HPDE6-E6E7 (cell line): ENCODE results near the gene ORC1.

Source experiments
- DNase-seq: peaks from one replicate; pipeline ENCODE4 v3.0.0; 2011; ENCODE audit warnings: missing footprints; ENCODE audit errors: extremely low spot score

Gene ORC1

DNA sequence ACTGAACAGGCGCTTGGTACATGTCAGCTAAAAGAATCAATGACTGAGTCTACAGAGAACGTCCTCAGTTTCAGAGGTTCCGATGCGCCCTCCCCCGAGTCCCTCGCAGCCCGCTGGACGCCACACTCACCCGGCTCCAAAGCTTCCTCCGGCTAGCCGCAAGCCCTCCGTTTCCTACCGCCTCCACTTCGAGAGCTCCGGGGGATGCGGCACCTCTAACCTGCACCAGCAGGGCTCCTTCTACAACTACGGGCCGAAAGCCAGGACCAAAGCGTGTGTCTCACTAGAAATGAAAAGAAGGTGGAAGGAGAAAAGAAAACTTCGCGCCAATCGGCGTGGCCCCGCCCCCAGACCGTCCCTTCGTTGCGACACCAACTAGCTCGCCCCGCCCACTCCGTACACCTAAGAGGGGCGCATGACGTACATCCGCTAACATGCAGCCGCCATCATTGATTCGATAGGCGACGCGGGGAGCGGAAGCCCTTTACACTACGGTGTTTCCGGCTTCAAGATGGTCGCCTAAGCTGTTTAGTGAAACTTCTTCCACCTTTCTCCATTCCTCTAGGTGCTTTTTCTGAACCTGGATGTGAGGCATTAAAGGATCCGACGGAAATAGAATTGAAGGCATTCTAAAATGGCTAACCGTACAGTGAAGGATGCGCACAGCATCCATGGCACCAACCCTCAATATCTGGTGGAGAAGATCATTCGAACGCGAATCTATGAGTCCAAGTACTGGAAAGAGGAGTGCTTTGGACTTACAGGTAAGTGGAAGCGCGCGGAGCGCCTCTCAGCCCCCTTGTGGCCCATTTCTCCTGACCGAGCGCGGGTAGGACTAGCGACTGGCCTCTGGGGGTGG is at the start of gene ORC1, which contains the start of gene PRPF38A:
Gene ORC1, minus strand, starts transcription at position 308 of the 859 bp plus-strand sequence. CDS start 2,200 bp downstream, outside the sequence.
Gene PRPF38A, plus strand, starts transcription at position 487 of the 859 bp plus-strand sequence. Its CDS starts 148 bp downstream, at position 635.
- DNase-seq, result peak; percentile 88

GRCh38 chr1:52444463-52444862 is 40.2 kb upstream of the ORC1 start:
- no peak for DNase-seq

DNA sequence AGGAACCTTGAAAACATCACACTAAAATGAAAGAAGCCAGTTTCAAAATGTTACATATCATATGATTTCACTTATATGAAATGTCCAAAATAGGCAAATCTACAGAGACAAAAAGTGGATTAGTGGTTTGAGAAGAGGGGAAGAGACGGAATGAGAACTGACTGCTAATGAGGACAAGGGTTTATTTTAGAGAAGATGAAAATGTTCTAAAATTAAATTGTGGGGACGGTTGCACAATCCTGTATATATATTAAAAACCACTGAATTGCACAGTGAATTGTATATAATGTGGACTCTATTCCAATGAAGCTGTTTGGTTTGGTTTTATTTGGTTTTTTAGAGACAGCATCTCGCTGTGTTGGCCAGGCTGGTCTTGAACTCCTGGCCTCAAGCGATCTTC is 35.8 kb upstream of the ORC1 start:
- DNase-seq, result no peak

- DNase-seq, result no peak
These were observed 32.6 kb upstream of the ORC1 start for GRCh38 chr1:52436817-52437216.

DNA sequence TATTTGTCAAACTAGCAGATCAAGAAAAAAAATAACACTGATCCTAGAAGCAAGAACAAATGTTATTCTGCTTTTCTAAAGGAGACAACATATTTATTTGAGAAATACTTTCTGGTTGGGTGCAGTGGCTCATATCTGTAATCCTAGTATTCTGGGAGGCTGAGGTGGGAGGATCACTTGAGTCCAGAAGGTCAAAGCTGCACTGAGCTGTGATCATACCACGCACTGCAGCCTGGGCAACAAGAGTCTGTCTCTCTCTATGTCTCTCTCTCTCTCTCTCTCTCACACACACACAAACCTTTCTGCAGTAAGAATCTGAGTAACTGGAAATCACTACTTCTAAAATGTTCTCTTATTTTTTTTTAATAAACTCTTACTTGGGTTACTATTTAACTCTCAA is 31.4 kb upstream of the ORC1 start:
- DNase-seq, result no peak

GRCh38 chr1:52435211-52435610 is 31.0 kb upstream of the ORC1 start:
- DNase-seq, result no peak

- no peak for DNase-seq
These were observed 28.6 kb upstream of the ORC1 start for GRCh38 chr1:52432807-52433206.

DNA sequence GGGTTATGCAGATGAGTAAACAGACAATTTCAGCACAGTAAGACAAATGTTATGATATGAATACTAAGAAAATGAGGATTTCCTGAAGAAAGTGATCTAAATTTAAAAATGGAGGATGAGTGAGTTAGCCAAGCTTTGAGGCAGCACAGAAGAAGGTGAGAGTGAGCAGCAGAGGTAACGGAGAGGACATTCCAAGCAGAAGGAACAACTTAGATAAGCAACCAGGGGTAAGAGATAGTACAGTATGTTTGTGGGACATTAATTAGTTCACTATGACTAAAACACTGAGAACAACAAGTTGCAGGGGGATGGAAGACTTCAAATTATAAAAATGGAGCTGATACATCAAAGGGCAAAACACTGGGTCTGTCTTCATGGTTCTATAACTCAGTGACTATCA is 22.9 kb upstream of the ORC1 start:
- DNase-seq, result no peak

DNA sequence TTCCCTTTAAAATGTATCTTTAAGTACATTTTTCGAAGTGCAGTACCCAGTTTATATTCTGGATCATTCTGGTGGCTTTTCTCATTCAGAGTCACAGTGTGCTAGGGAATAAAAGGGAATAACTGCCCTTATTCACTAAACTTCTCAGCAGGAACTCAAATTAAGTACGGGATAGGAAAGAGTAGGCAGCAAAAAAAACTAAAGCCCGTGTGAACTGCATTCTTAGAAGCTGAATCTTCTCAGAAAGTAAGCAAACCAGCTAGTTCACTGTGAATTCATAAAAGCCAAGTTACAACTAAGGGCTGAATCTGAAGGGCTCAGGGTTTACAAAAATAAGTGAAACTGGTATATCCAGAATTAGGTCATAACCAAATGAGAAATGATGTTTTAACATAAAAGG is 22.1 kb upstream of the ORC1 start:
- no peak for DNase-seq

DNA sequence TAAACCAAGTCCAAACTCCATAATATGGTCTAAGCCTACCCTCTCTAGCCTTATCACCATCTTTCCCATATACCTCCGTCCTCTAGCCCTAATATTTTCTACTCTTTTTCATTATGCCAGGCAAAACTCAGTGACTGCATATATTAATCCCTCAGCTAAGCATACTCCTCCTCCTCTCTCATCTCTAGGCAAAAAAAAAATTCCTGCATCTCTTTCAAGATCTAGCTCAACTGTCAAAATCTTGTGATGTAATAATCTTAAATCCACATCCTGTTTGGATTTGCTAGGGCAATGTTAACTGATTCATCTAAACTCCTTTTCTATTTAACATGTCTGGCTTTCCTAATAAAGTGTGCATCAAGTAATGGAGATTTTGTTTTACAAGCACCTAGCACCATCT is 20.6 kb upstream of the ORC1 start:
- no peak for DNase-seq

DNA sequence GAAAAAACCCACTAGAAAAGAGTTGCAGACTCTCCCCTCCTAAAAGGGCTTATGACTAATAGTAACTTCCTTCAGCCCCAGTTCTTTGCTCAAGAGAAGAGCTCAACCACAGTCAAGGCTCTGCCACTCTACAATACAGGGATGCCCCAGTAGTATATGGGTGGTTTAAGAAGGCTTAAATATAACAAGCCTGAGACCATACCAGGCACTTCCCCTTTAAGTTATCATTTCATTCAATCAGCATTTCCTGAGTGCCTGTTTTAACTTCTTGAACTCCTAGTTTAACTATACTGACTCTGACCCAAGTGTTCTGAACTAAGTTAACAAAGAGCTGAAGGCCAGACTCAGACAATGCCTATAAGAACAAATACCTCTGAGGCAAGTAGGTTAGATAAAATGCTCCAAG is 20.0 kb upstream of the ORC1 start:
- no peak for DNase-seq

DNA sequence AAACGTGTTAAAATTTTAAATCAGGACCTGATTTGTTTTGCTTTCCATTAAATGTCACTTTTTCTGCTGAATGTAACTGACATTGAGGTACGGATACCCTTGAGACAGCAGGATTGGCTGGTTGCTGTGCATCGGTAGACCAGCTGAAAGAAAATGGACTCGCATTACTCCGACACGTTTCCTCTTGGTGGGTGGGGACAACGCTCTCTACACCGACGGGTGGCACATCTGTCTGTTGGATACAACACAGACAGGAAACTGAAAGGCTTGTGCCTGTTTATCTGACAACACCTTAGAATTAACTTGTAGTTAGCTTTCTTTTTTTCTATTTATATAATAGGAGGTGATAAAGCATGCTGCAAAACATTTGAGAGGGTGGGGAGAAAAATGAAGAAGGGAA is 19.5 kb upstream of the ORC1 start:
- no peak for DNase-seq

DNA sequence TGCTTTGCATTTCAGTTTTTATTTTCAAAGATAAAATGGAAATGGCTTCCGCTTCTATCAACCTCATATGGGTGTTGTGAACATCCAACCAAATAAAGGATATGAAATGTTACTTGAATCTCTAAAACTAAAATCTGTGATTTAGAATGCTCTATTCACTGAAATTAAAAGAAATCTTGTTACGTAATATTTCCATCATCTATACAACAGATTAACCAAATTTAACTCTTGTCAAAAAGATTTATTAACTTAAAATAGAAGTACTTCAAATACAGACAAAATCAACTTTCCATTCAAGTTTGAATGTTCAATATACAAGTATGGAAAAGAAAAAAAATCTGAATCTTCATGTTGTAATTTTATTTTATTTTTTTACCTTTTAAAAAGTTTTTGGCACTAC is 18.8 kb upstream of the ORC1 start:
- DNase-seq, result no peak

GRCh38 chr1:52420713-52421112 is 16.5 kb upstream of the ORC1 start:
- DNase-seq, result no peak

GRCh38 chr1:52416811-52417210 is 12.6 kb upstream of the ORC1 start:
- DNase-seq, result no peak

- DNase-seq, result no peak
These were observed 10.7 kb upstream of the ORC1 start for GRCh38 chr1:52414942-52415341.

DNA sequence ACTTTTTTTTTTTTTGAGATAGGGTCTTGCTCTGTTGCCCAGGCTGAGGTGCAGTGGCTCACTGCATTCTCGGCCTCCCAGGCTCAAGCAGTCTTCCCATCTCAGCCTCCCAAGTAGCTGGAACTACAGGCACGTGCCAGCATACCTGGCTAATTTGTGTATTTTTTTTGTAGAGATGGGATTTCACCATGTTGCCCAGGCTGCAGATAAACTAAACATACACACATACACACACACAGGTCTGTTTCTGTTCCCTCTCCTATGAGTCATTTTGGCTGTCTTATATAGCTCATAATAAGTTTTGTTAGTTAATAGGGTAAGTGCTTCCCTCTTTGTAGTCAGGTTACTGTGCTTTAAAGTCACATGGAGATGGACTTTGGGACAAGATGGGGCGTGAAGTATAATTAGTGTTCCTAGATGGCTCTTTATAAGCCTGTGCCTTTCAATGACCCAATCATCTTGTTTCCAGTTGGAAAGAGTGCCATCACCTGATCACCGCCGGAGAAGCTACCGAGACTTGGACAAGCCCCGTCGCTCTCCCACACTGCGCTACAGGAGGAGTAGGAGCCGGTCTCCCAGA is 9.3 kb upstream of the ORC1 start:
- DNase-seq, result no peak

GRCh38 chr1:52404975-52405338 is 734 bp upstream of the ORC1 start:
- no peak for DNase-seq

GRCh38 chr1:52403566-52404115 is 582 bp downstream of the ORC1 start:
- DNase-seq, result peak; percentile 69

DNA sequence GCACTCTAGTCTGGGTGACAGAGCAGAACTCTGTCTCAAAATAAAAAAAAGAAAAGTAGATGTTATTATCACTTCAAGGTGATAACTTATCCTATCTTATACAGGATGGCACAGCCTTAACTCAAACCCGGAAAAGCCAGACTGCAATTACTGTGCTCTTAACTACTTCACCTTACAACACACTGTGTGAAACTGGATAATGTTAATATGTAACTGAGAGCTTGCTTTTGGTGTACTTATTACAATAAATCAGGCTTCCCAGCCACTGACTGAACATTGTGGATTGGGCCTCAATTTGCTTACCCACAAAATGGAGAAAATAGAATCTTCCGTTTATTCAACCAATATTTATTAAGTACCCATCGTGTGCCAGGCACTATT is 1.4 kb downstream of the ORC1 start:
- no peak for DNase-seq

- no peak for DNase-seq
These were observed 4.1 kb downstream of the ORC1 start for GRCh38 chr1:52400131-52400530.

DNA sequence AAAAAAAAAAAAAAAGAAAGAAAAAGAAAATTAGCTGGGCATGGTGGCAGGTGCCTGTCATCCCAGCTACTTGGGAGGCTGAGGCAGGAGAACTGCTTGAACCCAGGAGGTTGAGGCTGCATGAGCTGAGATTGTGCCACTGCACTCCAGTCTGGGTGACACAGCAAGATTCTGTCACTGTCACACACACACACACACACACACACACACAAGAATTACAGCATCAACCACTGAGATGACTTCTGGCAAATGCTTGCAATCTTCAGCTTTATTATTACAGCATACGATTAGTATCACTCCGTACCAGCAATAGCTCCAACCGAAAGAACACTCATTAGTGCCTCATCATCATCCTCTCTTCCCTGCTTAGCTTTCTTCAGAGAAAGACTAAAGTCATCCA is 4.6 kb downstream of the ORC1 start:
- DNase-seq, result no peak

- no peak for DNase-seq
These were observed 11.0 kb downstream of the ORC1 start for GRCh38 chr1:52393174-52393573.
